Skin of body (tissue), 2 donors: ENCODE data around the gene PLCZ1. TPM values are rescaled to one million over a fixed set of nuclear protein-coding genes. Genes with fewer than 3 reads are reported as not detected.

ENCODE experiments used
- DNase-seq: peaks from one replicate; lab custom pipeline; 2025; lab: John Stamatoyannopoulos, UW
- total RNA-seq: library from RNA; depleted of rRNA; stranded (reverse); fragments of >200 nt; gene quantifications from one replicate; pipeline ENCODE4 v1.2.3, GENCODE V29; 2014

The PLCZ1 gene
- total RNA-seq, 1 donor from 2014 or later: not detected

GRCh38 chr12:18634382-18634781 is 103.4 kb downstream of the PLCZ1 start:
- DNase-seq: no peak

Other genes with a start within 250 kb of the PLCZ1 start
- gene CAPZA3, start 107 bp upstream of the PLCZ1 start, total RNA-seq: not detected